ENCODE results near the gene TTC7B. TPM values are rescaled to one million over a fixed set of nuclear protein-coding genes. Genes with fewer than 3 reads are reported as not detected.

Gene TTC7B
- total and polyA plus RNA-seq, 9 of the 15 experiments (the other 6 are each of a cell fraction or from before 2014, with no cell fraction given): 2.2 to 77.2 (median 36.7) TPM

DNA sequence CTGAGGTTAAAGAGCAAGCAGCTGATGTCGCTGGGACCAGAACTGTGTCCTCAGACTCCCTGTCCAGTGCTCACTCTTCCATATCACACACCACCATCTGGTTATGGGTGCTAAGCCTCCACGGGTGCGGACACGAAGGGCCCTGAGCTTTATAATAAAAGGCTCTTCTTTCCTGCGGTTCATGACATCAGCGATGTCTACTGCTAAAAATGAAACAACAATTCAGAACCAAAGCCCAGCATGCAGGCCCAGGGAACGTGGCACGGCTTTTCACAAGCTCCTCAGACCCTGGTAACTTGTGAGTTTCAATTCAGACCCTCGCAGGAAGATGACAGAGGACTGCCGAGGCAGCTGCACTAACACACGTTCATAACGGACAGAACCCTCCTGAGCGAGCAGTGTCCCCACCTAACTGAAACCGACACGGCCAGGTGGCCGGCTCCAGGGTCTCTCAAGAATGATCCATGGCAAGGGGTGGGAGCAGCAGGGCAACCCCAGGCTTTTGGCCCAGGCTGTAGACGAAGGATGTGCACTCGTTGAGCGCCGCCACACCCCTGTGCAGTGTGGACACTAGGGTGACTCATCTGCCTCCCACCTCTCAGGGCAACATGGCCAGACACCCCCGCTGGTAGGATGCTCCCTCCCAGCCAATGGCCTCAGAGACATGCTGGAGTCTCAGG, 239.1 kb downstream of the TTC7B start (continued):
- peak; percentile 86 for TF ChIP-seq JUND (IDR thresholded peaks at IDR 0.05; ENCODE audit: borderline replicate concordance, low read depth, low read length)
- peak; percentile 53; the same call in 1 of the 3 replicates for TF ChIP-seq JUND (tag; IDR thresholded peaks at IDR 0.05; ENCODE audit: borderline replicate concordance, low read depth, low read length)
- no peak for TF ChIP-seq MLLT1 (IDR thresholded peaks at IDR 0.05)
- TF ChIP-seq, protein P1, sequence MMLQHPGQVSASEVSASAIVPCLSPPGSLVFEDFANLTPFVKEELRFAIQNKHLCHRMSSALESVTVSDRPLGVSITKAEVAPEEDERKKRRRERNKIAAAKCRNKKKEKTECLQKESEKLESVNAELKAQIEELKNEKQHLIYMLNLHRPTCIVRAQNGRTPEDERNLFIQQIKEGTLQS (IDR thresholded peaks at IDR 0.05): peak; percentile 74
- TF ChIP-seq, protein P1 (CRISPR knock-in tag; conservative IDR thresholded peaks at IDR 0.05): no peak

- WGBS (ENCODE audit: insufficient coverage, low coverage, missing lambda C conversion rate): 80% methylated on average over 2 of the region's 2 CpGs
- Histone ChIP-seq H3K27ac (ENCODE audit: extremely low read depth, low read depth, low read length) (no peak overlapping the region), H3K4me2 (ENCODE audit: insufficient read depth, low read length) (no peak overlapping the region), H3K36me3 (ENCODE audit: control insufficient read depth, insufficient read depth, low read length) (peaks cover 19% of the 10 kb centered on the region; the same call in 1 of the 3 replicates), H3K4me3 (no peak overlapping the region), H2AFZ (ENCODE audit: low read depth, low read length) (no peak overlapping the region), H3K9ac (ENCODE audit: insufficient read depth in 1 of 2, low read depth in 2 of 2, low read length in 2 of 2) (no peak overlapping the region), H3K4me1 (replicated peaks in 1 of 2; ENCODE audit: control insufficient read depth in 2 of 2, insufficient read depth in 2 of 2, low read length in 2 of 2) (peaks cover 22 to 58% of the 10 kb centered on the region in 2 experiments; a peak in 4 of 5 replicates), H4K20me1 (replicated peaks; ENCODE audit: control insufficient read depth, insufficient read depth, low read length) (peaks cover 11% of the 10 kb centered on the region; the same call in 1 of the 2 replicates), H3K9me3 (replicated peaks; ENCODE audit: control insufficient read depth, insufficient read depth, low read depth, low read length) (no peaks in the 10 kb centered on the region), H3K27me3 (ENCODE audit: control insufficient read depth in 2 of 2, insufficient read depth in 2 of 2, low read length in 2 of 2) (no peaks in the 10 kb centered on the region), H3K9me1 (ENCODE audit: control insufficient read depth, insufficient read depth, low read length) (no peaks in the 10 kb centered on the region), H3K79me2 (ENCODE audit: control insufficient read depth, insufficient read depth, low read length) (no peaks in the 10 kb centered on the region)
- ATAC-seq (no peak), DNase-seq (ENCODE audit: extremely low read depth in 1 of 4, low spot score in 3 of 4) (no peak), FAIRE-seq (no peak)
- ChIA-PET POLR2A (no interaction called here), CTCF (ENCODE audit: low intra/inter-chr PET ratio) (no interaction called here)
- intact Hi-C loops (cut with micrococcal nuclease) (no loop called here), in situ Hi-C loops (cut with MboI) (no loop called here)
- no TSS peak for BruUV-seq (replicated peaks)
- TF ChIP-seq CBX3 (IDR thresholded peaks at IDR 0.05; ENCODE audit: borderline replicate concordance in 1 of 2, low read length in 2 of 2) (no peak), CUX1 (CRISPR knock-in tag; IDR thresholded peaks at IDR 0.05) (no peak), ATF2 (CRISPR knock-in tag; IDR thresholded peaks at IDR 0.05) (no peak), JUND (IDR thresholded peaks at IDR 0.05; ENCODE audit: borderline replicate concordance, low read depth, low read length) (no peak), JUND (tag; IDR thresholded peaks at IDR 0.05; ENCODE audit: borderline replicate concordance, low read depth, low read length) (no peak)
These were observed 239.6 kb downstream of the TTC7B start for GRCh38 chr14:90576581-90576980.

Measured in K562 (cell line).